GM12801 (cell line): ENCODE data around the gene ZFHX2.

Source experiments
- CTCF ChIP-seq: IDR thresholded peaks from one replicate; pipeline ENCODE4 v1.5.1; 2011; ENCODE audit warnings: control low read depth; ENCODE audit not compliant: insufficient read length; ENCODE audit errors: extremely low read depth

ZFHX2 gene

GRCh38 chr14:23580948-23581281, 29.4 kb upstream of the ZFHX2 start:
- TF ChIP-seq CTCF, result no peak

GRCh38 chr14:23580152-23580926, 28.8 kb upstream of the ZFHX2 start:
- TF ChIP-seq CTCF, result no peak

- no peak for TF ChIP-seq CTCF
These were observed 28.2 kb upstream of the ZFHX2 start for GRCh38 chr14:23579739-23580138.

- no peak for TF ChIP-seq CTCF
These were observed 27.7 kb upstream of the ZFHX2 start for GRCh38 chr14:23579311-23579630.

GRCh38 chr14:23578560-23579310, 27.2 kb upstream of the ZFHX2 start, which contains the start of gene JPH4:
Gene JPH4, minus strand, starts transcription at chr14:23578790. Its CDS starts 1,337 bp downstream, at chr14:23577453.
- TF ChIP-seq CTCF, result no peak

GRCh38 chr14:23577710-23578392, 26.3 kb upstream of the ZFHX2 start:
- TF ChIP-seq CTCF, result no peak

GRCh38 chr14:23577004-23577681, 25.6 kb upstream of the ZFHX2 start:
- no peak for TF ChIP-seq CTCF
